ENCODE results near the gene KRTAP2-2.
"Not testable (repeated sequence)": the region's sequence is repeated elsewhere in the genome, so short reads cannot be mapped to it uniquely, and the experiment has no call there.

The KRTAP2-2 gene

GRCh38 chr17:41061964-41062363 lies 6.9 kb upstream of the KRTAP2-2 start:
- H4K20me1 ChIP-seq (ENCODE audit: low read depth, low read length) = no peaks in the 10 kb centered on the region
- H3K9me3 ChIP-seq (ENCODE audit: insufficient read depth, low read length) = no peaks in the 10 kb centered on the region
- no peaks in the 10 kb centered on the region for H3K79me2 ChIP-seq (ENCODE audit: insufficient read depth, low read length)
- H3K9ac ChIP-seq (ENCODE audit: low read length) = no peak overlapping the region
- no peak overlapping the region for H3K27ac ChIP-seq (ENCODE audit: low read depth, low read length)
- H3F3A ChIP-seq (ENCODE audit: insufficient read depth) = no peaks in the 10 kb centered on the region
- H3K36me3 ChIP-seq (ENCODE audit: low read length) = no peaks in the 10 kb centered on the region
- H3K27me3 ChIP-seq (ENCODE audit: low read length) = no peaks in the 10 kb centered on the region
- no peak for TF ChIP-seq EZH2phosphoT487 (conservative IDR thresholded peaks at IDR 0.05; ENCODE audit: low read length)
- TF ChIP-seq CTCF (IDR thresholded peaks at IDR 0.05; ENCODE audit: insufficient read depth, low read length, poor library complexity, severe bottlenecking) = no peak
- no peak overlapping the region for H2AFZ ChIP-seq (ENCODE audit: low read depth, low read length, severe bottlenecking)
- H3K4me3 ChIP-seq (ENCODE audit: insufficient read depth, low read length, poor library complexity, severe bottlenecking) = no peak overlapping the region
- no peak overlapping the region for H3K4me2 ChIP-seq (ENCODE audit: low read depth, low read length, poor library complexity, severe bottlenecking)
- H3K9me2 ChIP-seq (replicated peaks; ENCODE audit: insufficient read depth, low read length) = no peaks in the 10 kb centered on the region

GRCh38 chr17:41060052-41060604 lies 5.1 kb upstream of the KRTAP2-2 start, which contains the start of gene KRTAP2-3:
TSS of gene KRTAP2-3 (minus strand) at chr17:41060114. CDS start at chr17:41060050, 64 bp downstream.
- no peak within 1 kb of the TSS for H3K4me3 ChIP-seq (ENCODE audit: insufficient read depth, low read length, poor library complexity, severe bottlenecking)
- H3F3A ChIP-seq (ENCODE audit: insufficient read depth) = no peaks in the 10 kb centered on the region
- H3K4me2 ChIP-seq (ENCODE audit: low read depth, low read length, poor library complexity, severe bottlenecking) = no peak within 1 kb of the TSS
- H3K9ac ChIP-seq (ENCODE audit: low read length) = no peak within 1 kb of the TSS
- H3K27ac ChIP-seq (ENCODE audit: low read depth, low read length) = no peak within 1 kb of the TSS
- no peaks in the 10 kb centered on the region for H3K36me3 ChIP-seq (ENCODE audit: low read length)
- no peaks in the 10 kb centered on the region for H3K9me3 ChIP-seq (ENCODE audit: insufficient read depth, low read length)
- H3K9me2 ChIP-seq (replicated peaks; ENCODE audit: insufficient read depth, low read length) = no peaks in the 10 kb centered on the region
- H3K27me3 ChIP-seq (ENCODE audit: low read length) = no peaks in the 10 kb centered on the region
- H3K79me2 ChIP-seq (ENCODE audit: insufficient read depth, low read length) = no peaks in the 10 kb centered on the region
- H2AFZ ChIP-seq (ENCODE audit: low read depth, low read length, severe bottlenecking) = no peak within 1 kb of the TSS
- H4K20me1 ChIP-seq (ENCODE audit: low read depth, low read length) = no peaks in the 10 kb centered on the region
- TF ChIP-seq EZH2phosphoT487 (conservative IDR thresholded peaks at IDR 0.05; ENCODE audit: low read length) (no peak), CTCF (IDR thresholded peaks at IDR 0.05; ENCODE audit: insufficient read depth, low read length, poor library complexity, severe bottlenecking) (no peak)

GRCh38 chr17:41059276-41060051 lies 4.4 kb upstream of the KRTAP2-2 start:
- H4K20me1 ChIP-seq (ENCODE audit: low read depth, low read length); H3K9me3 ChIP-seq (ENCODE audit: insufficient read depth, low read length); H3K27ac ChIP-seq (ENCODE audit: low read depth, low read length); H3K9me2 ChIP-seq (replicated peaks; ENCODE audit: insufficient read depth, low read length); H3K9ac ChIP-seq (ENCODE audit: low read length); H3K79me2 ChIP-seq (ENCODE audit: insufficient read depth, low read length); H3K36me3 ChIP-seq (ENCODE audit: low read length); H3K27me3 ChIP-seq (ENCODE audit: low read length); H3F3A ChIP-seq (ENCODE audit: insufficient read depth); H3K4me3 ChIP-seq (ENCODE audit: insufficient read depth, low read length, poor library complexity, severe bottlenecking); H2AFZ ChIP-seq (ENCODE audit: low read depth, low read length, severe bottlenecking); H3K4me2 ChIP-seq (ENCODE audit: low read depth, low read length, poor library complexity, severe bottlenecking): not testable (repeated sequence)

- TF ChIP-seq CTCF (IDR thresholded peaks at IDR 0.05; ENCODE audit: insufficient read depth, low read length, poor library complexity, severe bottlenecking) (no peak), EZH2phosphoT487 (conservative IDR thresholded peaks at IDR 0.05; ENCODE audit: low read length) (no peak)
- Histone ChIP-seq H3F3A (ENCODE audit: insufficient read depth) (no peaks in the 10 kb centered on the region), H3K4me2 (ENCODE audit: low read depth, low read length, poor library complexity, severe bottlenecking) (no peak overlapping the region)
These were observed 3.7 kb upstream of the KRTAP2-2 start for GRCh38 chr17:41058741-41059140.

More at GRCh38 chr17:41058741-41059140, 3.7 kb upstream of the KRTAP2-2 start:
- Histone ChIP-seq H3K27ac (ENCODE audit: low read depth, low read length) (no peak overlapping the region), H4K20me1 (ENCODE audit: low read depth, low read length) (no peaks in the 10 kb centered on the region), H3K4me3 (ENCODE audit: insufficient read depth, low read length, poor library complexity, severe bottlenecking) (no peak overlapping the region), H3K27me3 (ENCODE audit: low read length) (no peaks in the 10 kb centered on the region), H3K79me2 (ENCODE audit: insufficient read depth, low read length) (no peaks in the 10 kb centered on the region), H2AFZ (ENCODE audit: low read depth, low read length, severe bottlenecking) (no peak overlapping the region), H3K9ac (ENCODE audit: low read length) (no peak overlapping the region), H3K36me3 (ENCODE audit: low read length) (no peaks in the 10 kb centered on the region), H3K9me2 (replicated peaks; ENCODE audit: insufficient read depth, low read length) (no peaks in the 10 kb centered on the region), H3K9me3 (ENCODE audit: insufficient read depth, low read length) (no peaks in the 10 kb centered on the region)
